SK-N-MC (cell line): ENCODE measurements around the gene NTPCR.

Experiments
- DNase-seq: peaks from one replicate; pipeline ENCODE4 v3.0.0-alpha.2; 2011; ENCODE audit warnings: low read depth, low spot score
- H3K27ac ChIP-seq: fragments of 200-600 bp; sonication (generic); 2 replicates; pipeline ENCODE4 v1.5.1; 2016; ENCODE audit warnings: mixed run types
- H3K36me3 ChIP-seq: fragments of 200-600 bp; sonication (generic); 2 replicates; pipeline ENCODE4 v1.6.1; 2017; ENCODE audit warnings: antibody characterized with exemption, low read length, mixed read lengths; ENCODE audit not compliant: insufficient read depth
- H3K4me3 ChIP-seq: fragments of 200-600 bp; sonication (generic); 2 replicates; pipeline ENCODE4 v1.5.1; 2016
- H3K9ac ChIP-seq: fragments of 200-600 bp; sonication (generic); 2 replicates; pipeline ENCODE4 v1.8.0; 2017; ENCODE audit warnings: mixed run types, mixed read lengths; ENCODE audit not compliant: insufficient read length
- H3K9me3 ChIP-seq: fragments of 200-600 bp; sonication (generic); 2 replicates; pipeline ENCODE4 v1.6.1; 2017; ENCODE audit warnings: low read depth, mild to moderate bottlenecking, antibody characterized with exemption, low read length, moderate library complexity, mixed read lengths
- EZH2 ChIP-seq: fragments of 200-600 bp; sonication (generic); IDR thresholded peaks from one replicate; pipeline ENCODE4 v1.6.1; 2017; ENCODE audit warnings: antibody characterized with exemption
- FOXP2 ChIP-seq: optimal IDR thresholded peaks from 2 replicates; pipeline ENCODE3; 2011; ENCODE audit warnings: mild to moderate bottlenecking, moderate library complexity; ENCODE audit not compliant: insufficient read depth; ENCODE audit errors: extremely low read length, control extremely low read depth
- POLR2AphosphoS5 ChIP-seq: IDR thresholded peaks from 2 replicates; pipeline ENCODE4 v1.6.1; 2012; ENCODE audit warnings: mild to moderate bottlenecking, low read depth, low read length, borderline replicate concordance

Gene NTPCR, protein sequence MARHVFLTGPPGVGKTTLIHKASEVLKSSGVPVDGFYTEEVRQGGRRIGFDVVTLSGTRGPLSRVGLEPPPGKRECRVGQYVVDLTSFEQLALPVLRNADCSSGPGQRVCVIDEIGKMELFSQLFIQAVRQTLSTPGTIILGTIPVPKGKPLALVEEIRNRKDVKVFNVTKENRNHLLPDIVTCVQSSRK

DNA sequence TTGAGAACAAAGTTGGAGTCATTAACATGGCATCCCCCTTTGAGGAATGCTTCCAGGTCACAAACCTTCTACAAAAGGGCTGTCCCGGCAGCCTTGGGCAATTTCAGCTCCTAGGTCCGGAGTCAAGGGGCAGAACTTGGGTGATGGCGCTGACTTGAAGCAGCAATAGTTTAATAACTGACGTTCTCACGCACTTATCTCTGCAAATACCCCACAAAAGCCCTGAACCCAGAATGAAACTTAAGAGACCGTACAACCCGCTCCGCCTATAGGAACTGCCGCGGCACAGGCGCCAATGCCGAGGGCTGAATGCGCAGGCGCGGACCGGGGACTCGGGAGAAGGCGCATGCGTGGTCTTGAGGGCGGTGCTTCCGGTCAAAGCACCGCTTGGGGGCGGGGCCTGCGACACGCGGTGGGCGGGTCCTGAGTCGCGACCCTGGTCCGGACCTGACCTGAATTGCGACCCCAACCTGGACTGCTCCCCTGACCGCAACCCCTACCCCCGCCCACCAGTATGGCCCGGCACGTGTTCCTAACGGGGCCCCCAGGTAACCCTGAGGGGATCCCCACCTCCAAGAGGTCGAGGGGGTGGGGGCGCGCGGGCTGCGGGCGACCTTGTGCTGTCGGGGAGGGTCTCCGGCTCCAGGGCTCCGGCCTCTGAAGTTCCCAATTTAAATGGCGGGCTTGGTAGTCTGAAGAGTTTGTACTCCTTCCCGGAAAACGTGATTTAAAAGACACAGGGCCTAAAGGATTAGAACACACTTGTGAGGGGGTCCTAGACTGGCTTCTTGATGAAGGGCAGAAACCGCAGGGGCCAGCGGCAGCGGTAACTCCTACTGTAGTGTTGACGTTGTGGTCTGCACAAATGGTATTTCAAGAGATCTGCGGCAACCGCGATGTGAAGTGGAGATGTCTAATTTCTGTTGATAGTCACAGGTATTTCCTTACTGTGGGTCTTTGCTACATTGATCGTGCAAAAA lies at the start of gene NTPCR:
Gene NTPCR (plus strand): TSS at position 415 of the 980 bp plus-strand sequence. CDS start 100 bp downstream, at position 515.
- H3K36me3 ChIP-seq = no peaks in the 10 kb centered on the region; the same call in 1 of the 2 replicates
- H3K27ac ChIP-seq = peak within 1 kb of the TSS; percentile 56; the same call in 1 of the 2 replicates
- peak; percentile 92 for TF ChIP-seq POLR2AphosphoS5
- TF ChIP-seq EZH2 = no peak
- peak within 1 kb of the TSS; percentile 95 for H3K4me3 ChIP-seq
- no peaks in the 10 kb centered on the region for H3K9me3 ChIP-seq
- H3K9ac ChIP-seq = peak within 1 kb of the TSS; percentile 92
- DNase-seq = peak; percentile 52

DNA sequence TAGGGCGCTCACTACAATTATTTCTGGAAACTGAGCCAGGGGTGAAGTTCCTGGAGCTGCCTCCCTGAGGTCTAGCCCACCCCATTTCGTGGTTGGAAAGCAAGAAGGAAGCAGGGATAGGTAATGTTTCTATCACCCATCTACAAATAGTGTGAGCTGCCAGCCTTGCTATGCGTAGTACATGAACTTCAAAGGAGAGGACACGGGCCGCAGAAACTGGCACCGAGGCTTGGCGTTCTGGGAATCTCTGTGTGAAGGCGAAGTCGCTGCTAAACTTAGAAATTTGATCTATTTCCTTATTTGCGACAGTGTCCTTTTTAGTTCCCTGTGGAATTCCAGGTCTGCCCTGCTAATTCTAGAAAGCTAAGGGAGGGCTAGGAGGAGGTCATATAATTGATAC lies 49.6 kb upstream of the NTPCR start:
- Histone ChIP-seq H3K9me3 (no peaks in the 10 kb centered on the region), H3K4me3 (no peak overlapping the region), H3K9ac (no peak overlapping the region), H3K27ac (no peak overlapping the region), H3K36me3 (no peaks in the 10 kb centered on the region)
- no peak for TF ChIP-seq FOXP2
- no peak for TF ChIP-seq POLR2AphosphoS5
- TF ChIP-seq EZH2 = no peak
- DNase-seq = no peak

DNA sequence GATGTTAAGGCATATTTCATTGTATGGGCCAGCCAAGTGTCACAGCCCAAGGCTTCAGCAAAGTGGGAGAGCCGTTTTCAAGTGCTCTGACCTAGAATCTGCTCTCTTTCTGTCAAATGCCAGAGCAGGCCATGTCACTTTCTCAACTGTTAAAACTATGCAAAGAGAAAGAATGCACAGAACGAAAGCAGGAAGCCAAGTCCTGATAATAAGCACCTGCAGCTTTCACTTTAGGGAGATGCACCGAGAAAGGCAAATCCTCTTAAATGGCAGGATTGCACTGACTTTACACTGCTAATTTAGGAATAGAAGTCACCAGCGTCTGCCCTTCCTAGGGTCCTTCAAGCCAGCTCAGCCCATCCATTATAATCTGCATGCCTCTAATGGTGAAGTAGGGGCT lies 49.2 kb upstream of the NTPCR start:
- H3K36me3 ChIP-seq = no peaks in the 10 kb centered on the region
- no peak for DNase-seq
- H3K9me3 ChIP-seq = no peaks in the 10 kb centered on the region
- TF ChIP-seq FOXP2 = no peak
- TF ChIP-seq POLR2AphosphoS5 = no peak
- no peak for TF ChIP-seq EZH2
- H3K9ac ChIP-seq = no peak overlapping the region
- H3K4me3 ChIP-seq = no peak overlapping the region
- no peak overlapping the region for H3K27ac ChIP-seq

DNA sequence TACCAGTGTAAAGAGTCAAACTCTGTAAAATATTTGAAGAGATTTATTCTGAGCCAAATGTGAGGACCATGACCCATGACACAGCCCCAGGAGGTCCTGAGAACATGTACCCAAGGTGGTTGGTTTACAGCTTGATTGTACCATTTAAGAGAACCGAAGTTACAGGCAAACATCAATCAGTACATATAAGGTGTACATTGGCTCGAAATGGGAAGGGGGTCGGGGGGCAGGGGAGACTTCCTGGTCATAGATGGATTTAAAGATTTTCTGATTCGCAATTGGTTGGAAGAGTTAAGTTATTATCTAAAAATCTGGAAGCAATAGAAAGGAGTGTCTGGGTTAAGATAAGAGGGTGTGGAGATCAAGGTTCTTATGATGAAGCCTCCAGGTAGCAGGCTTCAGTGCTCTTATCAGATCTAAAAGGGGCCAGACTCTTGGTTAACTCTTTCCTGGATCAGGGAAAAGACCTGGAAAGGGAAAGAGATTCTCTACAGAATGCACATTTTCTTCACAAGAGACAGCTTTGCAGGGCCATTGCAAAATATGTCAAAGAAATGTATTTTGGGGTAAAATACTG lies 47.5 kb upstream of the NTPCR start:
- H3K9me3 ChIP-seq = no peaks in the 10 kb centered on the region
- no peak overlapping the region for H3K9ac ChIP-seq
- no peak overlapping the region for H3K27ac ChIP-seq
- H3K36me3 ChIP-seq = no peaks in the 10 kb centered on the region
- no peak for DNase-seq
- TF ChIP-seq POLR2AphosphoS5 (no peak), FOXP2 (no peak), EZH2 (no peak)
- no peak overlapping the region for H3K4me3 ChIP-seq

DNA sequence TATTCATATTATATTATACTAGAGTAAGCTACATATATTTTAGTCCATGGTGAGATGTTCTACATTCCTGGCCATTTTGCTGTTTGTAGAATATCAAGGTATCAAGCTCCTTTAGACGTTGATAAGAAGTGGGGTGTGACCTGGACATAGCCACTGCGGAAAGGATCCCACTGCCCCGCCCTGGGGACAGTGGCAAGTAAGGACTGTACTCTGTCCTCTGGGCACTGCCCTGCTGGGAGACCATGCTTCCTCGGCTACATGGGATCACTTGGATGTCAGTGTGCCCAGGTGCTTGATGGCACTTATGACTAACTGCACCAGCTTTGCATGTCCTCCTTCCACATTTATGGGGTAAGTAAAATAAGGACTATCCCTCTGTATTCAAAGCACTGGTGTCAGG lies 46.3 kb upstream of the NTPCR start:
- Histone ChIP-seq H3K36me3 (no peaks in the 10 kb centered on the region), H3K9ac (no peak overlapping the region), H3K9me3 (no peaks in the 10 kb centered on the region), H3K4me3 (no peak overlapping the region), H3K27ac (no peak overlapping the region)
- no peak for TF ChIP-seq POLR2AphosphoS5
- TF ChIP-seq EZH2 = no peak
- no peak for TF ChIP-seq FOXP2
- DNase-seq = no peak

DNA sequence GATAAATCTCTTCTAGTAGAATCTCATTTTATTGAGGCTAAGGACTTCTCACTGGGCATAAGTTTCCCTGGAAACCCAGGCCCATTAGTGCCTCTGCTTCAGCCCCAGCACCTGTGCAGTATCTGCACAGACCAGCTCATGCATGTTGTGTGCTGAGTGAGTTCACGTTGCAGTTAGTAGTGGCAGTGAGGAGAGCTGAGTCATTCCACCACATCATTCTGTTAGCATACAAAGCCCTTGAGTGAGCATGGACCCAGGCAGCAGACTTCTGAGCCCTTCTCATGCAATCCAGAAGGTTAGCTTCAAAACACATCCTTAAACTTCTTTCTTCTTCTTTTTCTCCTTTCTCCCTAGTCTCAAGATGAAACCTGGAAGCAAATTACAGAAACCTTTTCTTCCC lies 45.8 kb upstream of the NTPCR start:
- Histone ChIP-seq H3K9ac (no peak overlapping the region), H3K36me3 (no peaks in the 10 kb centered on the region), H3K27ac (no peak overlapping the region), H3K9me3 (no peaks in the 10 kb centered on the region), H3K4me3 (no peak overlapping the region)
- DNase-seq = no peak
- no peak for TF ChIP-seq EZH2
- no peak for TF ChIP-seq FOXP2
- TF ChIP-seq POLR2AphosphoS5 = no peak

DNA sequence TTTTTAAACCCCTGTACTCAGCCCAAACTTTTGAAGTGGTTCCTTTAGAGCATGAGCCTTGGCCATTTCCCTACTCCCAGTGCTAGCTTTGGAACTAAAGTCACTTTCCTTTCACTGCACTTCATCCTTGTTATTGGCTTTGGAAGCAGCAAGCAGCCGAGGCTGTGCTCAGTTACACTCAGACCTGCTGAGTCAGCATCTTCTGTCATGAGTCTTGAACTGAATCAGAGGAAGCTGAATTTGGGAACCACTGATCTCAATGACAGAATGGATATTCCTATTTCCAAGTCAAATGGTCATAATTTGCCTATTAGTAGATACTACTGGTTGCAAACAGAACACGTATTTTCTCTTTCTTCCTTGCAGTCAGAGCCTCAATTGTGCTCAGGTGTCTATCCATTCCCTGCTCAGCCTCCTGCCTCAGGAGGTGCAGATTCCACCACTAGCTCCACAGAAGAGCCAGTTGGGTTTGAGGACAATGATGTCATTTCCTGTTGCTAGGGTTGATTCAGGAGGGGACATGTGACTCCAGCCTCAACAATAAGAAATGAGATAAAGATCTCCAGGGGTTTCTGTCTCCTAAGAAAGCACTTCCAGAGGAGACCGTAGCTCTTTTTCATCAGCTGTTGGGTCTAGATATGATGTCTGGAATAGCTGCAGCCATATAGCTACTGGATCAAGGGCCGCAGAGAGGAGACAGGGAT lies 44.9 kb upstream of the NTPCR start:
- H3K9me3 ChIP-seq = no peaks in the 10 kb centered on the region

DNA sequence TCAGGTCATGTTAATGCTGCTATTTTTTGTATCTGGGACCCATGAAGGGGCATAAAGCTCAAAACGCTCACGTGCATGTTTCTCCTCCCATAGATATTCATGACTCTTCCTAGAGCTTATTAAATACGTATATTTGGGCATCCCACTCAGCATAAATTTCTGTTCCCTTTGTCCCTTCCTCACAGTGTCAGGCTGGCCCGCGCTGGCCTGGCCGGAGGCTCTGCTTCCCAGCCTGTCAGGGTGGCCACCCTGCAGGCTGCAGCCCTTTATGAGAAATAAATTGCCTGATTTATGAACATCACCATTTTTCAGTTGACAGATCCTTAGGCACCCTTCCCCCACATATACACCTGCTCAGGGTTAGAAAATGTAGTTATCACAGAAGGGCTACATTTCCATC lies 44.0 kb upstream of the NTPCR start:
- H3K4me3 ChIP-seq = no peak overlapping the region
- H3K9ac ChIP-seq = no peak overlapping the region
- no peak overlapping the region for H3K27ac ChIP-seq
- TF ChIP-seq POLR2AphosphoS5 (no peak), EZH2 (no peak), FOXP2 (no peak)
- no peaks in the 10 kb centered on the region for H3K36me3 ChIP-seq
- no peak for DNase-seq
- no peaks in the 10 kb centered on the region for H3K9me3 ChIP-seq

More for the DNA sequence above, 44.9 kb upstream of the NTPCR start:
- no peak overlapping the region for H3K4me3 ChIP-seq
- H3K9ac ChIP-seq = no peak overlapping the region
- H3K27ac ChIP-seq = no peak overlapping the region
- no peak for DNase-seq
- H3K36me3 ChIP-seq = no peaks in the 10 kb centered on the region
- TF ChIP-seq POLR2AphosphoS5 (no peak), EZH2 (no peak), FOXP2 (no peak)
